Measurements from ENCODE around the gene CMSS1. TPM values are rescaled to one million over a fixed set of nuclear protein-coding genes. Genes with fewer than 3 reads are reported as not detected.

The CMSS1 gene
- total RNA-seq, 1 experiment from 2014 or later = 117 TPM

DNA sequence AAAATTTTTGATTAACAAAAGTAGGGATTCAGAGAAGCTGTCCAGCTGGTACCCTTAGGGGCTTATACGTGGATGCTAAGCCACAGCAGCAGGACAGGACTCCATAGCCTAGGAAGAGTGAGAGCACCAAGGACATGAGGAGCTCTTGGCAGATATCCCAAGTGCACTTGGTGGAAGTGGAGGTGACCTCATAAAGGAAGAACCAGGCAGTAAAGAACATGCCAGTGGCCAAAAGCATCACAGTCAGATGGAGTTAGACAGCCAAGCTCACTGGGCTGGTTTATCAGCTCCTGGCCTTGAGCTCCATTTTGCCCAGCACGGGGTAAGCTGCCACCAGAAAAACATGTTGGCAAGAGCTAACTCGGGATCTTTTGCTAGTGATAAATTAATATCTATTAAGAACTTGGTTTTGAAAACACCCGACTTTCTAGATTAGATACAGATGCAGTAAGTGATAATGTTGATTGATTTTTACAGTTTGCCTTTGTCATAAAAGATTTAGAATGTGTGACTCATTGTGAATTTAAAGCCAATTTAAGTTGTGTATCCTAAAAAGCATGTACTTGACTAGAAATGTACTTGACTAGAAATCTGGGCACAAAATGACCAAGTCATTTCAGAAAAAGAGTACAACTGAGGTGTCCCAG lies 108.0 kb downstream of the CMSS1 start:
- peak overlapping the region; percentile 55 for H3K27ac Mint-ChIP-seq (ENCODE audit: low read depth, unreplicated experiment)
- no peaks in the 10 kb centered on the region for H3K27me3 Mint-ChIP-seq (ENCODE audit: insufficient read depth, unreplicated experiment)
- POLR2A ChIA-PET = interaction anchor here (1.0 to 2.3 kb wide), 2 partner anchors 9 to 16 kb away, joined by 4 to 10 read pairs; no protein-coding TSS in a partner anchor
- peak; percentile 58 for DNase-seq (ENCODE audit: unreplicated experiment)
- intact Hi-C loops (cut with micrococcal nuclease) = loop anchor here (5.0 kb wide), 1 partner anchor 77 kb away; no protein-coding TSS in a partner anchor
- CTCF ChIA-PET = interaction anchor here (0.6 to 1.8 kb wide), 5 partner anchors 9 to 328 kb away, joined by 3 to 5 read pairs (median 3); no protein-coding TSS in a partner anchor
- no TSS peak for BruUV-seq (replicated peaks)
- TF ChIP-seq, protein P1, sequence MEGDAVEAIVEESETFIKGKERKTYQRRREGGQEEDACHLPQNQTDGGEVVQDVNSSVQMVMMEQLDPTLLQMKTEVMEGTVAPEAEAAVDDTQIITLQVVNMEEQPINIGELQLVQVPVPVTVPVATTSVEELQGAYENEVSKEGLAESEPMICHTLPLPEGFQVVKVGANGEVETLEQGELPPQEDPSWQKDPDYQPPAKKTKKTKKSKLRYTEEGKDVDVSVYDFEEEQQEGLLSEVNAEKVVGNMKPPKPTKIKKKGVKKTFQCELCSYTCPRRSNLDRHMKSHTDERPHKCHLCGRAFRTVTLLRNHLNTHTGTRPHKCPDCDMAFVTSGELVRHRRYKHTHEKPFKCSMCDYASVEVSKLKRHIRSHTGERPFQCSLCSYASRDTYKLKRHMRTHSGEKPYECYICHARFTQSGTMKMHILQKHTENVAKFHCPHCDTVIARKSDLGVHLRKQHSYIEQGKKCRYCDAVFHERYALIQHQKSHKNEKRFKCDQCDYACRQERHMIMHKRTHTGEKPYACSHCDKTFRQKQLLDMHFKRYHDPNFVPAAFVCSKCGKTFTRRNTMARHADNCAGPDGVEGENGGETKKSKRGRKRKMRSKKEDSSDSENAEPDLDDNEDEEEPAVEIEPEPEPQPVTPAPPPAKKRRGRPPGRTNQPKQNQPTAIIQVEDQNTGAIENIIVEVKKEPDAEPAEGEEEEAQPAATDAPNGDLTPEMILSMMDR (IDR thresholded peaks at IDR 0.05; ENCODE audit: unreplicated experiment) = no peak
- no peaks in the 10 kb centered on the region for H3K36me3 Mint-ChIP-seq (ENCODE audit: insufficient read depth, unreplicated experiment)
- no peak overlapping the region for H3K4me3 Mint-ChIP-seq (ENCODE audit: unreplicated experiment)
- H3K4me1 Mint-ChIP-seq (ENCODE audit: insufficient read depth, unreplicated experiment) = peaks cover 24% of the 10 kb centered on the region
- H3K9me3 Mint-ChIP-seq (ENCODE audit: unreplicated experiment) = no peaks in the 10 kb centered on the region

DNA sequence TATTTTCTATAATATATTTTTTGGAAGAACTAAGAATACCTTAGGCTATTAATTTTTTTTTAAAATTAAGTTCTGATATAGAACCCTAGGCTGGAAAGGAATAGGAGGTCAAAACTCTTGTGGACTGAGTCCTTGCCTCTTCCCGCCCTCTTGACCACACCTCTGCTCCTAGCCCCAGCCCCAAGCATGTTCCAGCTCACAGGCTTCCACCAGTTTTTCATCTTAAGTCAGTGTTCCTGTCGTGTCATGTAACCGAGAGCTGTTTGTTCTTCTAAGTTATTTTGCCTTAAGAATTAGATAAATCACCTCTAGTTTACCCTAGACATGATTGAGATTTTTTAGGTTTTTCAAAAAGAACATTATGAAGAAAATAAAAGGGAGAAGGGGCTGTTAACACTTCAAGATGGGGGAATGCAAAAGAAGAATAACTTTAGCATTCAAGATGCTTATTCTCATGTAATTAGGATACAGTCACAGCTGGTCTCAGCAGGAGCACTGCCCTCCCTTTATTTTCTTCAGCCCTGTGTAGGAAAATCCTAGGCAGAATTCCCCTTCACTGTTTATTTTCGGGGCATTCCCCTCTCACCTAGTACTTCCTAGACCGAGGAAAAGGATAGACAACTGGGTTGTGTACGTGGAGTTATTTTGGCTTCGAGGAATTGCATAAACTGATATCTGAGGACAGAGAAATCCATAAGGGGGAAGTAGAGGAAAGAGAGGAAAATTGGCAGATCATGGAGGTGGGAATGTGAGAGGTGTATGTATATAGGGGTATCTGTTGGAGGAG lies 110.2 kb downstream of the CMSS1 start:
- BruUV-seq (replicated peaks) = no TSS peak
- no peak for DNase-seq (ENCODE audit: unreplicated experiment)
- intact Hi-C loops (cut with micrococcal nuclease) = loop anchor here (5.0 kb wide), 1 partner anchor 74 kb away; no protein-coding TSS in a partner anchor
- Mint-ChIP-seq H3K4me3 (ENCODE audit: unreplicated experiment) (no peak overlapping the region), H3K27me3 (ENCODE audit: insufficient read depth, unreplicated experiment) (no peaks in the 10 kb centered on the region), H3K9me3 (ENCODE audit: unreplicated experiment) (no peaks in the 10 kb centered on the region), H3K36me3 (ENCODE audit: insufficient read depth, unreplicated experiment) (no peaks in the 10 kb centered on the region), H3K4me1 (ENCODE audit: insufficient read depth, unreplicated experiment) (peaks cover 13% of the 10 kb centered on the region), H3K27ac (ENCODE audit: low read depth, unreplicated experiment) (no peak overlapping the region)
- TF ChIP-seq, protein P1 (IDR thresholded peaks at IDR 0.05; ENCODE audit: unreplicated experiment) = no peak
- ChIA-PET CTCF (interaction anchor here (0.6 to 1.8 kb wide), 5 partner anchors 9 to 326 kb away, joined by 3 to 5 read pairs (median 3); no protein-coding TSS in a partner anchor), POLR2A (interaction anchor here (1.0 to 1.7 kb wide), 3 partner anchors 11 to 39 kb away, joined by 3 to 8 read pairs (median 3); no protein-coding TSS in a partner anchor)

DNA sequence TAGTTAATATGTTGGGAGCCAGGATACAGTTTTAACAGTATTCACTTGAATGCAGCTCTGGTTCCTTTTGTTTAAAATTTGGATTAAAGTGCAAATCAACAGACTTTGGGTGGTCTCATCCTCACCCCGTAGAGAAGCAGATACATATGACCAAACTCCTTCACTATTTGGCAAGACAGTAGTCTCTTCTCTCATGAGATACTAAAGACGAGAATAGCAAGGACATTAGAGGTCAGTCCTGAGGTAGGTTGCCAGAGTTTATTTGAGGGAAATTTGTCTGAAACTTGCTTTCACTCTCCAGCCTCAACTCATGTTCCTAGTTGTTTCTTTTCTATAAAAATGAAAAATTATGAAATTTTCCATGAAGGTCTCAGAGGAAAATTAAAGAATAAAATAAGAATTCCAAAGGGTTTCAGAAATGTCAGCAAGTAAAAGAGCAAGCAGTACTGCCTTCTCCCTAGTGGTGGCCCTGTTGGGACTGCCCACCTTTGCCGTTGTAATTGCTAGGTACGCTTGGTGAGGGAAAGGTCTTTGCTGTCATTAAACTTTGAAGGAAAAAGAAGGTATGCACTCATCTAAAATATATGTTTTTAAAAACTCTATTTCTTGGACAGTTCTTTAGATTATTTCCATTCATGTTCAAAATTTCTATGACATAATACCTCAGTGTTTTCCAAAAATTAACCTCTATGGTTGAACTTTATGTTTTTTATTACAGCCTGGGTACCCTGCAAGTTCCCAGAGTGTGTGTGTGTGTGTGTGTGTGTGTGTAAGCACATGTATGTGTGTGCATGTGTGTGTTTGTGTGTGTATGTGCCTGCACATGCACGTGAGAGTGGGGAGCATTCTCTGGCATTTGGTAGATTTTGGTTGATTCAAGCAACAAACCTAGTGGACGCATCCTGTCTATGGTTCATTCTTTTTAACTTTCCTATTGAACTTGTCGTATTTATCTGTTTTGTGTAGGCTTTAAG lies 111.4 kb downstream of the CMSS1 start:
- Mint-ChIP-seq H3K9me3 (ENCODE audit: unreplicated experiment) (no peaks in the 10 kb centered on the region), H3K36me3 (ENCODE audit: insufficient read depth, unreplicated experiment) (no peaks in the 10 kb centered on the region), H3K27ac (ENCODE audit: low read depth, unreplicated experiment) (peak overlapping the region; percentile 78), H3K4me1 (ENCODE audit: insufficient read depth, unreplicated experiment) (peaks cover 13% of the 10 kb centered on the region), H3K27me3 (ENCODE audit: insufficient read depth, unreplicated experiment) (no peaks in the 10 kb centered on the region), H3K4me3 (ENCODE audit: unreplicated experiment) (peak overlapping the region; percentile 34)
- CTCF ChIA-PET = interaction anchor here (0.6 kb wide), 1 partner anchor 14 kb away, joined by 6 read pairs; no protein-coding TSS in a partner anchor
- intact Hi-C loops (cut with micrococcal nuclease) = loop anchor here (5.0 kb wide), 1 partner anchor 73 kb away; no protein-coding TSS in a partner anchor
- POLR2A ChIA-PET = interaction anchor here (0.7 to 2.2 kb wide), 8 partner anchors 9 to 74 kb away, joined by 3 to 8 read pairs (median 4); no protein-coding TSS in a partner anchor
- BruUV-seq (replicated peaks) = no TSS peak
- no peak for DNase-seq (ENCODE audit: unreplicated experiment)
- TF ChIP-seq, protein P1 (IDR thresholded peaks at IDR 0.05; ENCODE audit: unreplicated experiment) = no peak

Measured in MCF 10A (cell line).